HEK293 (cell line): Measurements from ENCODE around the gene DPPA4.

Source experiments
- CTCF ChIA-PET: fragments of 350-600 bp; formaldehyde crosslinking; extraction: SDS; loops from one replicate; lab custom pipeline; 2021; ENCODE audit warnings: antibody characterized with exemption; lab: Yijun Ruan, JAX
- POLR2A ChIA-PET: fragments of 300-600 bp; formaldehyde crosslinking; extraction: SDS; loops from one replicate; lab custom pipeline; 2020; ENCODE audit warnings: antibody characterized with exemption, inconsistent platforms; lab: Yijun Ruan, JAX
- H3K27ac ChIP-seq: fragments of 200-500 bp; sonication (Bioruptor generic); 2 replicates; pipeline ENCODE4 v1.5.1; 2014; ENCODE audit warnings: low read depth, low read length, control low read depth, inconsistent platforms; ENCODE audit errors: extremely low read depth
- H3K36me3 ChIP-seq, 2 experiments: fragments of 200-500 bp in 1 of 2; sonication (Bioruptor generic) in 1 of 2; 1 replicate in 1 of 2; 2 replicates in 1 of 2; pipeline ENCODE4 v1.5.1; 2014 to 2017; ENCODE audit warnings: inconsistent platforms in 2 of 2, low read length in 2 of 2; ENCODE audit not compliant: control insufficient read depth in 2 of 2, insufficient read depth in 1 of 2
- H3K4me1 ChIP-seq: fragments of 200-500 bp; sonication (Bioruptor generic); 2 replicates; pipeline ENCODE4 v1.5.1; 2014; ENCODE audit warnings: mild to moderate bottlenecking, low read length, inconsistent platforms; ENCODE audit not compliant: control insufficient read depth, insufficient read depth
- H3K4me3 ChIP-seq: 2 replicates; pipeline ENCODE4 v1.5.1; 2011; ENCODE audit warnings: low read depth, mild to moderate bottlenecking, control low read depth, low read length, moderate library complexity
- H3K9me3 ChIP-seq: fragments of 200-500 bp; sonication (Bioruptor generic); 2 replicates; pipeline ENCODE4 v1.5.1; 2014; ENCODE audit warnings: low read depth, low read length, inconsistent platforms; ENCODE audit not compliant: control insufficient read depth, insufficient read depth
- BCL11B ChIP-seq: fragments of 450-650 bp; formaldehyde crosslinking; IDR thresholded peaks from 2 replicates; pipeline ENCODE4 v1.5.1; 2016; ENCODE audit warnings: low read depth, missing biosample characterization, missing genetic modification characterization
- ELK4 ChIP-seq: IDR thresholded peaks from 2 replicates; pipeline ENCODE4 v1.6.1; 2011; ENCODE audit warnings: mild to moderate bottlenecking, low read depth, low read length, borderline replicate concordance
- GLIS2 ChIP-seq: fragments of 450-650 bp; formaldehyde crosslinking; IDR thresholded peaks from 2 replicates; pipeline ENCODE4 v1.5.1; 2016; ENCODE audit warnings: missing biosample characterization, missing genetic modification characterization
- HOXC10 ChIP-seq: sonication (generic); formaldehyde crosslinking; IDR thresholded peaks from 2 replicates; pipeline ENCODE4 v1.8.1; 2023; ENCODE audit warnings: mild to moderate bottlenecking, missing genetic modification reagents
- ZBTB20 ChIP-seq: fragments of 450-650 bp; formaldehyde crosslinking; IDR thresholded peaks from 2 replicates; pipeline ENCODE4 v1.5.1; 2016; ENCODE audit warnings: missing biosample characterization, missing genetic modification characterization
- ZNF146 ChIP-seq: fragments of 450-650 bp; formaldehyde crosslinking; IDR thresholded peaks from 2 replicates; pipeline ENCODE4 v1.5.1; 2016; ENCODE audit warnings: missing biosample characterization, missing genetic modification characterization
- ZNF221 ChIP-seq: fragments of 450-650 bp; formaldehyde crosslinking; IDR thresholded peaks from 2 replicates; pipeline ENCODE4 v1.5.1; 2017; ENCODE audit warnings: missing biosample characterization, missing genetic modification characterization, borderline replicate concordance
- ZNF223 ChIP-seq: fragments of 450-650 bp; formaldehyde crosslinking; IDR thresholded peaks from 2 replicates; pipeline ENCODE4 v1.5.1; 2016; ENCODE audit warnings: missing biosample characterization, missing genetic modification characterization
- ZNF23 ChIP-seq: fragments of 450-650 bp; formaldehyde crosslinking; IDR thresholded peaks from 2 replicates; pipeline ENCODE4 v1.5.1; 2016; ENCODE audit warnings: missing biosample characterization, missing genetic modification characterization, borderline replicate concordance
- ZNF24 ChIP-seq: fragments of 450-650 bp; formaldehyde crosslinking; IDR thresholded peaks from 2 replicates; pipeline ENCODE4 v1.5.1; 2016; ENCODE audit warnings: missing biosample characterization, missing genetic modification characterization
- ZNF341 ChIP-seq: fragments of 450-650 bp; formaldehyde crosslinking; IDR thresholded peaks from 2 replicates; pipeline ENCODE4; 2016; ENCODE audit warnings: low read depth, missing biosample characterization, missing genetic modification characterization
- ZNF362 ChIP-seq: fragments of 450-650 bp; formaldehyde crosslinking; IDR thresholded peaks from 2 replicates; pipeline ENCODE4 v1.5.1; 2016; ENCODE audit warnings: missing biosample characterization, missing genetic modification characterization
- ZNF391 ChIP-seq: fragments of 450-650 bp; formaldehyde crosslinking; IDR thresholded peaks from 2 replicates; pipeline ENCODE4 v1.5.1; 2016; ENCODE audit warnings: low read depth, missing biosample characterization, missing genetic modification characterization, borderline replicate concordance
- ZNF558 ChIP-seq: fragments of 450-650 bp; formaldehyde crosslinking; IDR thresholded peaks from 2 replicates; pipeline ENCODE4 v1.5.1; 2016; ENCODE audit warnings: missing biosample characterization, missing genetic modification characterization
- ZNF561 ChIP-seq: fragments of 450-650 bp; IDR thresholded peaks from 2 replicates; pipeline ENCODE4 v1.5.1; 2018; ENCODE audit warnings: missing biosample characterization, missing genetic modification characterization, borderline replicate concordance
- TF ChIP-seq, protein P1 (sequence below): fragments of 450-650 bp; formaldehyde crosslinking; IDR thresholded peaks from 2 replicates; pipeline ENCODE4 v1.5.1; 2016; ENCODE audit warnings: missing biosample characterization, missing genetic modification characterization
- TF ChIP-seq, protein P2 (sequence below): fragments of 450-650 bp; formaldehyde crosslinking; IDR thresholded peaks from 2 replicates; pipeline ENCODE4 v1.5.1; 2016; ENCODE audit warnings: missing biosample characterization, missing genetic modification characterization, low read depth

The DPPA4 gene

GRCh38 chr3:109278546-109278945 lies 58.8 kb downstream of the DPPA4 start (continued):
- TF ChIP-seq HOXC10 (CRISPR knock-in tag) (no peak), ZNF362 (tag by site-specific recombination) (no peak), ZNF391 (tag by site-specific recombination) (no peak), ZNF24 (tag by site-specific recombination) (no peak), ZBTB20 (tag by site-specific recombination) (no peak), ZNF341 (tag by site-specific recombination) (no peak), ZNF23 (tag by site-specific recombination) (no peak)

DNA sequence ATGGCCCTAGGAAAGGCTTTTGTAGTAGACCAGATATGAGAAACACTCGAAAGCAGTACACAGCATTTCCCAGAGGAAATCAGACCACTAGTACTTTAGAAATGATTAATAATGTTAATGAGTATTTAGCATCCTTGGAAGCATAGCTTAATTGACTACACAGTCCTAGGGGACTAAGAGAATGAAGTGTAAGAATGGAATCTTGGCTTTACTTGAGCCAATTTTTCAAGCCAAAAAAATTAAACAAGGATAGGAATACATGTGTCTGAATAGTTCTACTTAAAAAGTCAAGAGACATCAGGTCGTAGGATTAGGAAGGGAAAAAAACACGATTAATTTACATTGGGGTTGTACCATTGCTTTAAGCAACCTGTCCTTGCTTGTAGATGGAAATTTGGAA lies 59.2 kb downstream of the DPPA4 start:
- Histone ChIP-seq H3K4me1 (no peaks in the 10 kb centered on the region), H3K27ac (no peak overlapping the region), H3K4me3 (no peak overlapping the region), H3K36me3 (no peaks in the 10 kb centered on the region), H3K9me3 (no peaks in the 10 kb centered on the region)
- ChIA-PET POLR2A (interaction anchor here (0.6 kb wide), 1 partner anchor 121 kb away, joined by 4 read pairs; no protein-coding TSS in a partner anchor), CTCF (interaction anchor here (0.5 to 0.7 kb wide), 2 partner anchors 196 to 513 kb away, joined by 3 to 4 read pairs; no protein-coding TSS in a partner anchor)
- TF ChIP-seq ZBTB20 (tag by site-specific recombination) = no peak
- TF ChIP-seq, protein P1, sequence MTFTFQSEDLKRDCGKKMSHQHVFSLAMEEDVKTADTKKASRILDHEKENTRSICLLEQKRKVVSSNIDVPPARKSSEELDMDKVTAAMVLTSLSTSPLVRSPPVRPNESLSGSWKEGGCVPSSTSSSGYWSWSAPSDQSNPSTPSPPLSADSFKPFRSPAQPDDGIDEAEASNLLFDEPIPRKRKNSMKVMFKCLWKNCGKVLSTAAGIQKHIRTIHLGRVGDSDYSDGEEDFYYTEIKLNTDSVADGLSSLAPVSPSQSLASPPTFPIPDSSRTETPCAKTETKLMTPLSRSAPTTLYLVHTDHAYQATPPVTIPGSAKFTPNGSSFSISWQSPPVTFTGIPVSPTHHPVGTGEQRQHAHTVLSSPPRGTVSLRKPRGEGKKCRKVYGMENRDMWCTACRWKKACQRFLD (tag by site-specific recombination) = no peak
- no peak for TF ChIP-seq ELK4
- no peak for TF ChIP-seq BCL11B (tag by site-specific recombination)
- TF ChIP-seq ZNF561 (tag by site-specific recombination) = no peak
- no peak for TF ChIP-seq ZNF223 (tag by site-specific recombination)
- TF ChIP-seq, protein P2, sequence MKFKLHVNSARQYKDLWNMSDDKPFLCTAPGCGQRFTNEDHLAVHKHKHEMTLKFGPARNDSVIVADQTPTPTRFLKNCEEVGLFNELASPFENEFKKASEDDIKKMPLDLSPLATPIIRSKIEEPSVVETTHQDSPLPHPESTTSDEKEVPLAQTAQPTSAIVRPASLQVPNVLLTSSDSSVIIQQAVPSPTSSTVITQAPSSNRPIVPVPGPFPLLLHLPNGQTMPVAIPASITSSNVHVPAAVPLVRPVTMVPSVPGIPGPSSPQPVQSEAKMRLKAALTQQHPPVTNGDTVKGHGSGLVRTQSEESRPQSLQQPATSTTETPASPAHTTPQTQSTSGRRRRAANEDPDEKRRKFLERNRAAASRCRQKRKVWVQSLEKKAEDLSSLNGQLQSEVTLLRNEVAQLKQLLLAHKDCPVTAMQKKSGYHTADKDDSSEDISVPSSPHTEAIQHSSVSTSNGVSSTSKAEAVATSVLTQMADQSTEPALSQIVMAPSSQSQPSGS = no peak
- TF ChIP-seq GLIS2 (tag by site-specific recombination) = no peak
- no peak for TF ChIP-seq ZNF146 (tag by site-specific recombination)
- no peak for TF ChIP-seq ZNF221 (tag by site-specific recombination)
- TF ChIP-seq ZNF558 = no peak
